Measurements from ENCODE around the gene DNM1. TPM values are rescaled to one million over a fixed set of nuclear protein-coding genes. Genes with fewer than 3 reads are reported as not detected.

The DNM1 gene
- total and polyA plus RNA-seq, 2 experiments from 2014 or later = 36.0 to 42.0 TPM

GRCh38 chr9:128294142-128294541 is 91.0 kb downstream of the DNM1 start (continued):
- TF ChIP-seq, protein P1, sequence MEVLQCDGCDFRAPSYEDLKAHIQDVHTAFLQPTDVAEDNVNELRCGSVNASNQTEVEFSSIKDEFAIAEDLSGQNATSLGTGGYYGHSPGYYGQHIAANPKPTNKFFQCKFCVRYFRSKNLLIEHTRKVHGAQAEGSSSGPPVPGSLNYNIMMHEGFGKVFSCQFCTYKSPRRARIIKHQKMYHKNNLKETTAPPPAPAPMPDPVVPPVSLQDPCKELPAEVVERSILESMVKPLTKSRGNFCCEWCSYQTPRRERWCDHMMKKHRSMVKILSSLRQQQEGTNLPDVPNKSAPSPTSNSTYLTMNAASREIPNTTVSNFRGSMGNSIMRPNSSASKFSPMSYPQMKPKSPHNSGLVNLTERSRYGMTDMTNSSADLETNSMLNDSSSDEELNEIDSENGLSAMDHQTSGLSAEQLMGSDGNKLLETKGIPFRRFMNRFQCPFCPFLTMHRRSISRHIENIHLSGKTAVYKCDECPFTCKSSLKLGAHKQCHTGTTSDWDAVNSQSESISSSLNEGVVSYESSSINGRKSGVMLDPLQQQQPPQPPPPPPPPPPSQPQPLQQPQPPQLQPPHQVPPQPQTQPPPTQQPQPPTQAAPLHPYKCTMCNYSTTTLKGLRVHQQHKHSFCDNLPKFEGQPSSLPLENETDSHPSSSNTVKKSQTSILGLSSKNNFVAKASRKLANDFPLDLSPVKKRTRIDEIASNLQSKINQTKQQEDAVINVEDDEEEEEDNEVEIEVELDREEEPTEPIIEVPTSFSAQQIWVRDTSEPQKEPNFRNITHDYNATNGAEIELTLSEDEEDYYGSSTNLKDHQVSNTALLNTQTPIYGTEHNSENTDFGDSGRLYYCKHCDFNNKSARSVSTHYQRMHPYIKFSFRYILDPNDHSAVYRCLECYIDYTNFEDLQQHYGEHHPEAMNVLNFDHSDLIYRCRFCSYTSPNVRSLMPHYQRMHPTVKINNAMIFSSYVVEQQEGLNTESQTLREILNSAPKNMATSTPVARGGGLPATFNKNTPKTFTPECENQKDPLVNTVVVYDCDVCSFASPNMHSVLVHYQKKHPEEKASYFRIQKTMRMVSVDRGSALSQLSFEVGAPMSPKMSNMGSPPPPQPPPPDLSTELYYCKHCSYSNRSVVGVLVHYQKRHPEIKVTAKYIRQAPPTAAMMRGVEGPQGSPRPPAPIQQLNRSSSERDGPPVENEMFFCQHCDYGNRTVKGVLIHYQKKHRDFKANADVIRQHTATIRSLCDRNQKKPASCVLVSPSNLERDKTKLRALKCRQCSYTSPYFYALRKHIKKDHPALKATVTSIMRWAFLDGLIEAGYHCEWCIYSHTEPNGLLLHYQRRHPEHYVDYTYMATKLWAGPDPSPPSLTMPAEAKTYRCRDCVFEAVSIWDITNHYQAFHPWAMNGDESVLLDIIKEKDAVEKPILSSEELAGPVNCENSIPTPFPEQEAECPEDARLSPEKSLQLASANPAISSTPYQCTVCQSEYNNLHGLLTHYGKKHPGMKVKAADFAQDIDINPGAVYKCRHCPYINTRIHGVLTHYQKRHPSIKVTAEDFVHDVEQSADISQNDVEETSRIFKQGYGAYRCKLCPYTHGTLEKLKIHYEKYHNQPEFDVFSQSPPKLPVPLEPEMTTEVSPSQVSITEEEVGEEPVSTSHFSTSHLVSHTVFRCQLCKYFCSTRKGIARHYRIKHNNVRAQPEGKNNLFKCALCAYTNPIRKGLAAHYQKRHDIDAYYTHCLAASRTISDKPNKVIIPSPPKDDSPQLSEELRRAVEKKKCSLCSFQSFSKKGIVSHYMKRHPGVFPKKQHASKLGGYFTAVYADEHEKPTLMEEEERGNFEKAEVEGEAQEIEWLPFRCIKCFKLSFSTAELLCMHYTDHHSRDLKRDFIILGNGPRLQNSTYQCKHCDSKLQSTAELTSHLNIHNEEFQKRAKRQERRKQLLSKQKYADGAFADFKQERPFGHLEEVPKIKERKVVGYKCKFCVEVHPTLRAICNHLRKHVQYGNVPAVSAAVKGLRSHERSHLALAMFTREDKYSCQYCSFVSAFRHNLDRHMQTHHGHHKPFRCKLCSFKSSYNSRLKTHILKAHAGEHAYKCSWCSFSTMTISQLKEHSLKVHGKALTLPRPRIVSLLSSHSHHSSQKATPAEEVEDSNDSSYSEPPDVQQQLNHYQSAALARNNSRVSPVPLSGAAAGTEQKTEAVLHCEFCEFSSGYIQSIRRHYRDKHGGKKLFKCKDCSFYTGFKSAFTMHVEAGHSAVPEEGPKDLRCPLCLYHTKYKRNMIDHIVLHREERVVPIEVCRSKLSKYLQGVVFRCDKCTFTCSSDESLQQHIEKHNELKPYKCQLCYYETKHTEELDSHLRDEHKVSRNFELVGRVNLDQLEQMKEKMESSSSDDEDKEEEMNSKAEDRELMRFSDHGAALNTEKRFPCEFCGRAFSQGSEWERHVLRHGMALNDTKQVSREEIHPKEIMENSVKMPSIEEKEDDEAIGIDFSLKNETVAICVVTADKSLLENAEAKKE (CRISPR knock-in tag; IDR thresholded peaks at IDR 0.05) = no peak
- TF ChIP-seq STAT1 (IDR thresholded peaks at IDR 0.05; ENCODE audit: unreplicated experiment) = no peak
- TF ChIP-seq CREB1 (CRISPR knock-in tag; IDR thresholded peaks at IDR 0.05; ENCODE audit: low read depth) = no peak
- TF ChIP-seq, protein P2, sequence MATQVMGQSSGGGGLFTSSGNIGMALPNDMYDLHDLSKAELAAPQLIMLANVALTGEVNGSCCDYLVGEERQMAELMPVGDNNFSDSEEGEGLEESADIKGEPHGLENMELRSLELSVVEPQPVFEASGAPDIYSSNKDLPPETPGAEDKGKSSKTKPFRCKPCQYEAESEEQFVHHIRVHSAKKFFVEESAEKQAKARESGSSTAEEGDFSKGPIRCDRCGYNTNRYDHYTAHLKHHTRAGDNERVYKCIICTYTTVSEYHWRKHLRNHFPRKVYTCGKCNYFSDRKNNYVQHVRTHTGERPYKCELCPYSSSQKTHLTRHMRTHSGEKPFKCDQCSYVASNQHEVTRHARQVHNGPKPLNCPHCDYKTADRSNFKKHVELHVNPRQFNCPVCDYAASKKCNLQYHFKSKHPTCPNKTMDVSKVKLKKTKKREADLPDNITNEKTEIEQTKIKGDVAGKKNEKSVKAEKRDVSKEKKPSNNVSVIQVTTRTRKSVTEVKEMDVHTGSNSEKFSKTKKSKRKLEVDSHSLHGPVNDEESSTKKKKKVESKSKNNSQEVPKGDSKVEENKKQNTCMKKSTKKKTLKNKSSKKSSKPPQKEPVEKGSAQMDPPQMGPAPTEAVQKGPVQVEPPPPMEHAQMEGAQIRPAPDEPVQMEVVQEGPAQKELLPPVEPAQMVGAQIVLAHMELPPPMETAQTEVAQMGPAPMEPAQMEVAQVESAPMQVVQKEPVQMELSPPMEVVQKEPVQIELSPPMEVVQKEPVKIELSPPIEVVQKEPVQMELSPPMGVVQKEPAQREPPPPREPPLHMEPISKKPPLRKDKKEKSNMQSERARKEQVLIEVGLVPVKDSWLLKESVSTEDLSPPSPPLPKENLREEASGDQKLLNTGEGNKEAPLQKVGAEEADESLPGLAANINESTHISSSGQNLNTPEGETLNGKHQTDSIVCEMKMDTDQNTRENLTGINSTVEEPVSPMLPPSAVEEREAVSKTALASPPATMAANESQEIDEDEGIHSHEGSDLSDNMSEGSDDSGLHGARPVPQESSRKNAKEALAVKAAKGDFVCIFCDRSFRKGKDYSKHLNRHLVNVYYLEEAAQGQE (IDR thresholded peaks at IDR 0.05; ENCODE audit: unreplicated experiment) = no peak
- no peak for TF ChIP-seq JUNB (IDR thresholded peaks at IDR 0.05; ENCODE audit: unreplicated experiment)
- TF ChIP-seq ZNF114 (CRISPR knock-in tag; IDR thresholded peaks at IDR 0.05) = no peak
- TF ChIP-seq ETS1 (IDR thresholded peaks at IDR 0.05) = no peak
- no peak for TF ChIP-seq EZH2 (IDR thresholded peaks at IDR 0.05; ENCODE audit: low read depth, unreplicated experiment)

All from GM23338 (cell line).